Suprapubic skin (tissue), 4 donors: ENCODE results near the gene CYBC1. TPM values are rescaled to one million over a fixed set of nuclear protein-coding genes. Genes with fewer than 3 reads are reported as not detected.

Source experiments
- DNase-seq, 2 donors: peaks; one replicate each; pipeline ENCODE4 v3.0.0-alpha.2; 2019; ENCODE audit warnings: low spot score in 2 of 2
- H3K27ac ChIP-seq: fragments of 200-600 bp; sonication (generic); one replicate; pipeline ENCODE4 v1.5.1; 2019
- H3K27me3 ChIP-seq: fragments of 200-600 bp; sonication (generic); one replicate; pipeline ENCODE4 v1.5.1; 2019
- H3K36me3 ChIP-seq: fragments of 200-600 bp; sonication (generic); one replicate; pipeline ENCODE4 v1.5.1; 2019
- H3K4me1 ChIP-seq: fragments of 200-600 bp; sonication (generic); one replicate; pipeline ENCODE4 v1.5.1; 2019
- H3K4me3 ChIP-seq: fragments of 200-600 bp; sonication (generic); one replicate; pipeline ENCODE4 v1.5.1; 2019; ENCODE audit warnings: mild to moderate bottlenecking
- H3K9me3 ChIP-seq: fragments of 200-600 bp; sonication (generic); one replicate; pipeline ENCODE4 v1.5.1; 2019
- EP300 ChIP-seq: sonication (generic); formaldehyde crosslinking; IDR thresholded peaks from one replicate; pipeline ENCODE4 v1.6.1; 2017; ENCODE audit warnings: antibody characterized with exemption
- POLR2A ChIP-seq, 2 donors: fragments of 450-650 bp; IDR thresholded peaks; one replicate each; pipeline ENCODE4 v1.6.1; 2017; ENCODE audit warnings: antibody characterized with exemption in 2 of 2, mild to moderate bottlenecking in 2 of 2, moderate library complexity in 2 of 2
- POLR2AphosphoS5 ChIP-seq, 3 donors: sonication (generic); formaldehyde crosslinking; IDR thresholded peaks; one replicate each; pipeline ENCODE4 v1.6.1; 2017; ENCODE audit warnings: antibody characterized with exemption in 3 of 3
- WGBS: methylation state at CpG from one replicate; pipeline ENCODE4 v1.1.5; 2018; 5-methylcytosine and 5-hydroxymethylcytosine counted together
- total RNA-seq, 4 donors: library from RNA; depleted of rRNA; stranded (reverse); fragments of >200 nt; gene quantifications; one replicate each; pipeline ENCODE4 v1.1.0, GENCODE V29; 2016
- TF ChIP-seq, protein P1 (sequence below), 2 donors: fragments of 200-600 bp in 1 of 2; fragments of 450-650 bp in 1 of 2; sonication (generic) in 1 of 2; IDR thresholded peaks; one replicate each; pipeline ENCODE4 v1.5.1; 2016 to 2019; ENCODE audit warnings: antibody characterized with exemption in 2 of 2, mild to moderate bottlenecking in 1 of 2, moderate library complexity in 1 of 2

CYBC1 gene
- total RNA-seq, 4 donors from 2014 or later: 36.4 to 53.1 (median 45.6) TPM

DNA sequence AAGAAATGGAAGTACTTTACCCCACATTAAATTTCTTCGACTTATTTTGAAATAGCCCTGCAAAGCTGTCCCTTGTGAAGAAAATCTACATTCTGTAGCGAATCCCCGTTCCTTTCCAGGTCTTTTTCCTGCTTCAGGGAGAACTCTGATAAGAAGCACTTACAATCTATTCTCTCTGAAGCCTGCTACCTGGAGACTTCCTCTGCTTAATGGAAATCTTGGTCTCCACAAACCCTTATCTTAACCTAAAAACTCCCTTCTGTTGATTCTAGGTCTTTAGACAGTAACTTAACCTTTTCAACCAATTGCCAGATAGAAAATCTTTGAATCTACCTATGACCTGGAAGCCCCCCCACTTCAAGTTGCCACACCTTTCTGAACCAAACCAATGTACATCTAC, 1.6 kb upstream of the CYBC1 start:
- Histone ChIP-seq H3K27me3 (no peaks in the 10 kb centered on the region), H3K36me3 (no peaks in the 10 kb centered on the region), H3K9me3 (no peaks in the 10 kb centered on the region), H3K4me1 (peaks cover 35% of the 10 kb centered on the region), H3K4me3 (no peak overlapping the region), H3K27ac (no peak overlapping the region)
- no peak for TF ChIP-seq EP300
- TF ChIP-seq POLR2A (IDR thresholded peaks at IDR 0.05): no peak
- TF ChIP-seq, protein P1, sequence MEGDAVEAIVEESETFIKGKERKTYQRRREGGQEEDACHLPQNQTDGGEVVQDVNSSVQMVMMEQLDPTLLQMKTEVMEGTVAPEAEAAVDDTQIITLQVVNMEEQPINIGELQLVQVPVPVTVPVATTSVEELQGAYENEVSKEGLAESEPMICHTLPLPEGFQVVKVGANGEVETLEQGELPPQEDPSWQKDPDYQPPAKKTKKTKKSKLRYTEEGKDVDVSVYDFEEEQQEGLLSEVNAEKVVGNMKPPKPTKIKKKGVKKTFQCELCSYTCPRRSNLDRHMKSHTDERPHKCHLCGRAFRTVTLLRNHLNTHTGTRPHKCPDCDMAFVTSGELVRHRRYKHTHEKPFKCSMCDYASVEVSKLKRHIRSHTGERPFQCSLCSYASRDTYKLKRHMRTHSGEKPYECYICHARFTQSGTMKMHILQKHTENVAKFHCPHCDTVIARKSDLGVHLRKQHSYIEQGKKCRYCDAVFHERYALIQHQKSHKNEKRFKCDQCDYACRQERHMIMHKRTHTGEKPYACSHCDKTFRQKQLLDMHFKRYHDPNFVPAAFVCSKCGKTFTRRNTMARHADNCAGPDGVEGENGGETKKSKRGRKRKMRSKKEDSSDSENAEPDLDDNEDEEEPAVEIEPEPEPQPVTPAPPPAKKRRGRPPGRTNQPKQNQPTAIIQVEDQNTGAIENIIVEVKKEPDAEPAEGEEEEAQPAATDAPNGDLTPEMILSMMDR (IDR thresholded peaks at IDR 0.05): no peak
- no peak for TF ChIP-seq POLR2AphosphoS5 (IDR thresholded peaks at IDR 0.05)
- no peak for DNase-seq
- 94% methylated on average over 3 of the region's 3 CpGs for WGBS

DNA sequence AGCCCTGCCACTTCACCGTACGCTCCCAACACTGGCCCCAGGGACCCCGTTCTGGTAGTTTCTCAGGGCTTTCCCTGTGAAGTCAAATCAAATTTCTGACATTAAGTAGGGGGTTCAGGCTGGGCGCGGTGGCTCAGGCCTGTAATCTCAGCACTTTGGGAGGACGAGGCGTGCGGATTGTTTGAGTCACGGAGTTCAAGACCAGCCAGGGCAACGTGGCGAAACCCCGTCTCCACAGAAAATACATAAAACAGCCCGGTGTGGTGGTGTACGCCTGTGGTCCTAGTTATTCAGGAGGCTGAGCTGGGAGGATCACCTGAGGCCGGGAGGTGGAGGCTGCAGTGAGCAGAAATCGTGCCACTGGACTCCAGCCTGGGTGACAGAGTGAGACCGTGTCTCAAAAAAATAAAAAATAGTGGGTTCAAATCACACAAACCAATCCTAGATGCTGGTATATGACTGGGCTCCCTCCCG, 632 bp downstream of the CYBC1 start:
- 43% methylated on average over 17 of the region's 18 CpGs for WGBS
- Histone ChIP-seq H3K36me3 (no peaks in the 10 kb centered on the region), H3K4me1 (peaks cover 45% of the 10 kb centered on the region), H3K27me3 (no peaks in the 10 kb centered on the region), H3K27ac (peak overlapping the region; percentile 80), H3K9me3 (no peaks in the 10 kb centered on the region), H3K4me3 (peak overlapping the region; percentile 64)
- peak in 1 of 2 donors; percentile 68 for DNase-seq
- TF ChIP-seq EP300 (no peak), POLR2AphosphoS5 (IDR thresholded peaks at IDR 0.05) (no peak), POLR2A (IDR thresholded peaks at IDR 0.05) (no peak)
- TF ChIP-seq, protein P1 (IDR thresholded peaks at IDR 0.05): no peak

DNA sequence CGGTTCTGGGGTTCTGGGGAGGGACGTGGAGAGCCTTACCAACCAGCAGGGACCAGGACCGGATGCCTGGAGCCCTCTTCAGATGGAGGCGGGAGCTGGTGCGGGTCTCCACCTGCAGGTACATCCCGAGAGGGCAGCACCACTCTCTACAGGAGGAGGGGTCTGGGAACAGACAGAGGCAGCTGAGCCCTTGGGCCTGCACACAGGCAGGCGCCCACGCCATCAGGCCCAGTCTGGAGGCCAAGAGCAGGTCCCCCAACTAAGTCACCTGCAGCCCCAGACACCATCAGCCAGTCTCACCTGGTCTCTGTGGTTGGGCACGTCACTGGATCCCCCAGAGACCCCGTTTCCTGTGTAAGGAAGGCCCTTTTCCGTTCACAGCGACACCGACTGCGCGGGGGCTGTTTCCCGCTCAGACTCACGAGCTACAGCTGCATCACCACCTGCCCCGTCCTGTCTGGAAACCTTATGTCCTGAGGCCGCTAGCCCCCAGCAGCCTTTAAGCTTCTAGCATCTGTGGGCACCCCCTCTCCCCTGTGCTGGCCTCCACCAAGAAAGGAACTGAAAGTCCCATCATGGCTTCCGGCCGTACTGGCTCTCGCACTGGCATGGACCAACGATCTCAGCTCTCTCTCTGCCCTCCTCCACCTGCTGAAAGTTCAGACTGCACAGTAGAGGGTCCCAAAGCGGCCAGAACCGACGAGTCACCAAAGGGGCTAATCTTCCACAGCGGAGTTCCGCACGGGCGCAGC, 1.2 kb downstream of the CYBC1 start:
- H3K36me3 ChIP-seq: no peaks in the 10 kb centered on the region
- TF ChIP-seq POLR2AphosphoS5 (IDR thresholded peaks at IDR 0.05) (no peak), POLR2A (IDR thresholded peaks at IDR 0.05) (no peak), EP300 (no peak)
- TF ChIP-seq, protein P1 (IDR thresholded peaks at IDR 0.05): no peak
- no peaks in the 10 kb centered on the region for H3K27me3 ChIP-seq
- peak overlapping the region; percentile 64 for H3K4me3 ChIP-seq
- 74% methylated on average over 21 of the region's 30 CpGs for WGBS
- peak overlapping the region; percentile 80 for H3K27ac ChIP-seq
- peaks cover 46% of the 10 kb centered on the region for H3K4me1 ChIP-seq
- DNase-seq: peak in 1 of 2 donors; percentile 78
- no peaks in the 10 kb centered on the region for H3K9me3 ChIP-seq

DNA sequence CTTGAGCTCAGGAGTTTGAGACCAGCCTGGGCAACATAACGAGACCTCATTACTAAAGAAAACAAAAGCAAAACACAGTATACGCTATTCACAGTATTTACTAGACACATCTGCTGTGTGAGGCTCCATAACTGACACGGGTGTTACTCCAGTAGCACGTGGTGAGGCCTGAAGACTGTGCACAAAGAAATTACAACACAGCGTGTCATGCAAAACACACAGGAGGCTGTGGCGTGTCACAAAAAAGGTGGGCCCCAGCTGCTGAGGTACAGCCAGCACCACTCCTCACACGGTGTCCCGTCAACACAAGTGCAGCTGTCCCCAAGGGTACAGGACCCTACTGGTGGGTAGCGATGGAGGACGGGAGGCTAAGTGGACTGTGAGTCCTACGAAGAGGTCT, 2.7 kb downstream of the CYBC1 start:
- H3K4me1 ChIP-seq: peaks cover 53% of the 10 kb centered on the region
- WGBS: 89% methylated on average over 11 of the region's 11 CpGs
- no peak for DNase-seq

DNA sequence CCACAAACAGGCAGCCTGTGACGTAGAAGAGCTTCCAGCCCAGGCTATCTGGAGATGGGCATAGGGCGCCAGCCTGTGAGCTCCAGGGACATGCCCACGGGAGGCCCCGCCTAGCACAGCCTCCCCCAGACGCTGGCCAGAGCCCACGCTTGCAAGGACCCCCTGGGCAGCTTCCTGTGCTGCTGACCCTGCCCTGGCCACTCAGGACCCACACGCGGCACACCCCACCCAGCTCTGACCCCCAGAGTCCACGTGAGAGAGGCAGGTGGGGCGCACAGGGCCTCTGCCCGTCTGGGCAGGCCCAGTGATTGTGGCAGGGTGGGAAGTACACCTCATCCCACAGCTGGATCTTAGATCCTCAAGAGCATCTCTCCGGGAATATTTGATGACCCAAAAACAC, 3.9 kb downstream of the CYBC1 start:
- Histone ChIP-seq H3K4me1 (peaks cover 52% of the 10 kb centered on the region), H3K27me3 (no peaks in the 10 kb centered on the region), H3K27ac (no peak overlapping the region), H3K9me3 (no peaks in the 10 kb centered on the region), H3K4me3 (no peak overlapping the region), H3K36me3 (peaks cover 20% of the 10 kb centered on the region)
- TF ChIP-seq POLR2AphosphoS5 (IDR thresholded peaks at IDR 0.05) (no peak), EP300 (no peak), POLR2A (IDR thresholded peaks at IDR 0.05) (no peak)
- TF ChIP-seq, protein P1 (IDR thresholded peaks at IDR 0.05): no peak
- WGBS: 100% methylated on average over 1 of the region's 12 CpGs
- no peak for DNase-seq

More for the DNA sequence above, 2.7 kb downstream of the CYBC1 start:
- H3K4me3 ChIP-seq: no peak overlapping the region
- TF ChIP-seq EP300 (no peak), POLR2A (IDR thresholded peaks at IDR 0.05) (no peak), POLR2AphosphoS5 (IDR thresholded peaks at IDR 0.05) (no peak)
- TF ChIP-seq, protein P1 (IDR thresholded peaks at IDR 0.05): no peak
- H3K36me3 ChIP-seq: peaks cover 10% of the 10 kb centered on the region
- no peaks in the 10 kb centered on the region for H3K9me3 ChIP-seq
- H3K27ac ChIP-seq: no peak overlapping the region
- no peaks in the 10 kb centered on the region for H3K27me3 ChIP-seq
